Endothelial cell of umbilical vein (primary cell): Measurements from ENCODE around the gene LIPI.

Experiments
- CTCF ChIP-seq, 2 donors: IDR thresholded peaks; 1 replicate in 1 of 2; 2 replicates in 1 of 2; pipeline ENCODE4 v1.5.1; 2011; ENCODE audit warnings: low read length in 2 of 2, mild to moderate bottlenecking in 2 of 2, moderate library complexity in 2 of 2, control low read depth in 1 of 2, inconsistent platforms in 1 of 2, low read depth in 1 of 2; ENCODE audit not compliant: insufficient read depth in 1 of 2; ENCODE audit errors: extremely low read depth in 1 of 2
- EZH2 ChIP-seq: IDR thresholded peaks from 2 replicates; pipeline ENCODE4 v1.6.1; 2012; ENCODE audit warnings: borderline replicate concordance, low read depth, mild to moderate bottlenecking, moderate library complexity, low read length, inconsistent platforms; ENCODE audit not compliant: severe bottlenecking
- FOS ChIP-seq: IDR thresholded peaks from 2 replicates; pipeline ENCODE4 v1.6.1; 2011; ENCODE audit warnings: mild to moderate bottlenecking, low read length, moderate library complexity, borderline replicate concordance; ENCODE audit not compliant: insufficient read depth
- POLR2A ChIP-seq: IDR thresholded peaks from 2 replicates; pipeline ENCODE4 v1.6.1; 2012; ENCODE audit warnings: low read depth, mild to moderate bottlenecking, control low read depth, low read length

DNA sequence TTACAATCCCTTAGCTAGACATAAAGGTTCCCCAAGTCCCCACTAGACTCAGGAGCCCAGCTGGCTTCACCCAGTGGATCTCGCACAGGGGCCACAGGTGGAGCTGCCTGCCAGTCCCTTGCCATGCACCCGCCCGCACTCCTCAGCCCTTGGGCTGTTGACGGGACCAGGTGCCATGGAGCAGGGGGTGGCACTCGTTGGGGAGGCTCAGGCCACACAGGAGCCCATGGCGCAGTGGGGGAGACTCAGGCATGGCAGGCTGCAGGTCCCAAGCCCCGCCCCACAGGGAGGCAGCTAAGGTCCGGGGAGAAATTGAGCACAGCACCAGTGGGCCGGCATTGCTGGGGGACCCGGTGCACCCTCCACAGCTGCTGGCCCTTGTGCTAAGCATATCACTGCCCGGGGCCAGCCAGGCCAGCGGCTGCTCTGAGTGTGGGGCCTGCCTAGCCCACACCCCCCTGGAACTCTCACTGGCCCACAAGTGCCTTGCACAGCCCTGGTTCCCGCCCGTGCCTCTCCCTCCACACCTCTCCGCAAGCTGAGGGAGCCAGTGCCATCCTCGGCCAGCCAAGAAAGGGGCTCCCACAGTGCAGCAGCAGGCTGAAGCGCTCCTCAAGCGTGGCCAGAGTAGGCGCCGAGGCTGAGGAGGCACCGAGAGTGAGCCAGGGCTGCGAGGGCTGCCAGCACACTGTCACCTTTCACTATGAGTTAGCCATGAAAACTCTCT lies 117.8 kb downstream of the LIPI start:
- no peak for TF ChIP-seq CTCF (IDR thresholded peaks at IDR 0.05; ENCODE audit: extremely low read depth in 1 of 2, insufficient read depth in 1 of 2, low read depth in 1 of 2, low read length in 2 of 2)
- TF ChIP-seq POLR2A, result no peak
- no peak for TF ChIP-seq EZH2
- no peak for TF ChIP-seq FOS
